B cell (primary cell): ENCODE results near the gene COL2A1. TPM values are rescaled to one million over a fixed set of nuclear protein-coding genes. Genes with fewer than 3 reads are reported as not detected.

ENCODE experiments used
- ATAC-seq: fragments of 200-7000 bp; cut with Tn5 transposase; one replicate; pipeline ENCODE4 v1.10.0; 2021; ENCODE audit warnings: low read depth, mild to moderate bottlenecking, moderate number of reproducible peaks, moderate library complexity
- CTCF ChIA-PET: fragments of 350-600 bp; sonication (Branson Sonifier 250); formaldehyde crosslinking; loops from one replicate; lab custom pipeline; 2021; ENCODE audit warnings: antibody characterized with exemption, inconsistent platforms; lab: Charles Lee
- POLR2A ChIA-PET: fragments of 350-600 bp; sonication (Branson Sonifier 250); formaldehyde crosslinking; loops from one replicate; lab custom pipeline; 2021; ENCODE audit warnings: antibody characterized with exemption; lab: Charles Lee
- DNase-seq: peaks from one replicate; pipeline ENCODE4 v3.0.0; 2013
- H2AFZ ChIP-seq: 2 replicates; pipeline ENCODE4 v1.6.1; 2012; ENCODE audit warnings: mild to moderate bottlenecking, low read depth, low read length; ENCODE audit not compliant: insufficient read depth, poor library complexity, severe bottlenecking
- H3K27ac ChIP-seq, 2 donors: 1 replicate in 1 of 2; 2 replicates in 1 of 2; pipeline ENCODE4 v1.5.1; 2012 to 2013; ENCODE audit warnings: low read length in 2 of 2, mild to moderate bottlenecking in 2 of 2, moderate library complexity in 1 of 2
- H3K27me3 ChIP-seq, 4 experiments: fragments of 200-600 bp in 1 of 4; sonication (generic) in 1 of 4; replicated peaks in 1 of 4; 1 replicate in 2 of 4; 2 replicates in 2 of 4; pipeline versions ENCODE4 v1.6.1 to v1.7.0; 2013 to 2016; ENCODE audit warnings: low read length in 3 of 4, mild to moderate bottlenecking in 2 of 4, mixed read lengths in 1 of 4, moderate library complexity in 1 of 4; ENCODE audit not compliant: insufficient read depth in 4 of 4, control insufficient read depth in 3 of 4; ENCODE audit errors: control extremely low read depth in 1 of 4
- H3K36me3 ChIP-seq, 2 experiments: replicated peaks in 1 of 2; 1 replicate in 1 of 2; 2 replicates in 1 of 2; pipeline versions ENCODE4 v1.6.1 to v1.7.1; 2013; ENCODE audit warnings: low read length in 1 of 2; ENCODE audit not compliant: insufficient read depth in 2 of 2, control insufficient read depth in 1 of 2; ENCODE audit errors: control extremely low read depth in 1 of 2, extremely low read depth in 1 of 2
- H3K4me1 ChIP-seq, 2 donors: fragments of 200-600 bp in 1 of 2; sonication (generic) in 1 of 2; 1 replicate in 1 of 2; 2 replicates in 1 of 2; pipeline versions ENCODE4 v1.5.1 to v1.6.1; 2013 to 2017; ENCODE audit warnings: low read length in 2 of 2; ENCODE audit not compliant: control insufficient read depth in 2 of 2, insufficient read depth in 2 of 2
- H3K4me2 ChIP-seq: replicated peaks from 2 replicates; pipeline ENCODE3; 2012; ENCODE audit warnings: mild to moderate bottlenecking, low read depth, low read length; ENCODE audit not compliant: poor library complexity, severe bottlenecking
- H3K4me3 ChIP-seq, 5 experiments: fragments of 200-600 bp in 1 of 5; sonication (generic) in 1 of 5; 1 replicate in 3 of 5; 2 replicates in 2 of 5; pipeline versions ENCODE4 v1.5.1 to v1.7.0; 2011 to 2016; ENCODE audit warnings: low read length in 4 of 5, mild to moderate bottlenecking in 4 of 5, low read depth in 2 of 5, control low read depth in 1 of 5, moderate library complexity in 1 of 5; ENCODE audit not compliant: insufficient read depth in 1 of 5; ENCODE audit errors: control extremely low read depth in 1 of 5, extremely low read depth in 1 of 5
- H3K79me2 ChIP-seq: fragments of 200-600 bp; sonication (generic); one replicate; pipeline ENCODE4 v1.6.0; 2016; ENCODE audit warnings: low read length; ENCODE audit not compliant: control insufficient read depth, insufficient read depth
- H3K9ac ChIP-seq: fragments of 200-600 bp; sonication (generic); 2 replicates; pipeline ENCODE4 v1.6.1; 2017; ENCODE audit warnings: mild to moderate bottlenecking, low read length, moderate library complexity
- H3K9me3 ChIP-seq, 3 donors: one replicate each; pipeline versions ENCODE4 v1.6.1 to v1.7.1; 2013; ENCODE audit warnings: low read length in 2 of 3; ENCODE audit not compliant: control insufficient read depth in 2 of 3, insufficient read depth in 1 of 3; ENCODE audit errors: control extremely low read depth in 1 of 3
- H4K20me1 ChIP-seq: 2 replicates; pipeline ENCODE4 v1.6.0; 2012; ENCODE audit warnings: mild to moderate bottlenecking, low read length; ENCODE audit not compliant: insufficient read depth, control insufficient read depth, poor library complexity, severe bottlenecking
- H3K27ac Mint-ChIP-seq: one replicate; pipeline ENCODE4 v1.8.0; 2021; ENCODE audit warnings: mixed read lengths
- H3K27me3 Mint-ChIP-seq: one replicate; pipeline ENCODE4 v1.8.0; 2021; ENCODE audit warnings: mixed read lengths
- H3K4me1 Mint-ChIP-seq: one replicate; pipeline ENCODE4 v1.8.0; 2021; ENCODE audit warnings: mixed read lengths
- H3K4me3 Mint-ChIP-seq: one replicate; pipeline ENCODE4 v1.8.0; 2021; ENCODE audit warnings: mixed read lengths
- H3K9me3 Mint-ChIP-seq: one replicate; pipeline ENCODE4 v1.8.0; 2022; ENCODE audit warnings: mixed read lengths; ENCODE audit not compliant: insufficient read depth
- EZH2 ChIP-seq: IDR thresholded peaks from 2 replicates; pipeline ENCODE4 v1.6.1; 2012; ENCODE audit warnings: borderline replicate concordance, low read depth, mild to moderate bottlenecking, moderate library complexity, low read length; ENCODE audit not compliant: insufficient read depth, poor library complexity, severe bottlenecking
- WGBS: methylation state at CpG from one replicate; pipeline ENCODE4 v1.1.5; 2013; ENCODE audit warnings: missing lambda C conversion rate; ENCODE audit not compliant: insufficient coverage; 5-methylcytosine and 5-hydroxymethylcytosine counted together
- intact Hi-C: fragments of 100-400 bp; cut with micrococcal nuclease; formaldehyde crosslinking; loops from one replicate; pipeline ENCODE4 v1.10.0; 2022
- polyA plus RNA-seq: library from polyadenylated mRNA; depleted of rRNA; stranded (reverse); fragments of >200 nt; gene quantifications from 2 replicates; pipeline ENCODE4 v1.2.3, GENCODE V29; 2012
- total RNA-seq, 2 donors: library from RNA; stranded (reverse); fragments of 120-200 nt in 1 of 2; gene quantifications; 1 replicate in 1 of 2; 2 replicates in 1 of 2; pipeline versions ENCODE4 v1.2.3 to v1.2.4, GENCODE V29; 2013 to 2022
- TF ChIP-seq, protein P1 (sequence below): fragments of 200-600 bp; IDR thresholded peaks from one replicate; pipeline ENCODE4 v1.8.0; 2022; ENCODE audit warnings: antibody characterized with exemption, mild to moderate bottlenecking

COL2A1 gene
- total and polyA plus RNA-seq, 2 donors (not counting 1 experiment from before 2014, with no cell fraction given) = not detected

DNA sequence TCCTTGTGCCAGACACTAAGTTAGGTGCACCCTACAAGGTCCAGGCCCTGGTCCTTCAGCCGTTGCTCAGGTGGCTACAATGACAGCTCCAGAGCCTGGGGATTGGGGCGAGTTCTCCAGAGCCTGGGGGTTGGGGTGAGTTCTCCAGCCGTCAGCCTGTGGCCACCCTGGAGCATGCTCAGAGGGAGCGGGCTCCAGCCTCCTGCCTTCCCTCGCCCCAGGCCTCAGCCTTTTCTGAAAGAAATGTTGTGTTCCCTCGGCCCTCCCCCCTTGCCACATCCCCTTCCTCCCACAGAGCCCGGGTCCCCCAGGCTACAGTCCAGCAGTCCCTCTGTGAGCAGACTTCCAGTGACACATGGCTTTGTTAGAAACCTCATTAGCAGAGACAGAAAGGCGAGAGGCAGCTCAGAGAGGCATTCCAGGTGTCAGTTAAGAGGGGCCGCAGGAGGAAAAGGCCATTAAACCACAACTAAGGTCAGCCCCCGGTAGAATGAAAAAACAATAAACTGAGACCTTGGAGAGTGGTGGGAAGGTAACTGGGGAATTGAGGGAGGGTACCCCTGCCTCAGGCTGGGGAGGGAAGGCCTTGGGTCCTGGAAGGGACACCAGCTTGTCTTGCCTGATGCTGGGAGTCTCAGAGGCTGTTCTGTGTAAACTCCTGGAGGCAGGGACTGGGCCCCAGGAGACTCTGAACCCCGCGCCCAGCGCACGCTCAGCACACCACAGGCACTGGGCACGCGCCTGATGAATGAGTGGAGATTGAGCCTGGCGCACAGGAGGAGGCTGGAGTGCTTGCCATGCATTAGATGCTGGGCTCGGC, 23.1 kb upstream of the COL2A1 start:
- Histone ChIP-seq H4K20me1 (no peaks in the 10 kb centered on the region), H3K4me3 (no peak overlapping the region), H3K27me3 (peaks cover 0 to 2% (median 0%) of the 10 kb centered on the region in 4 experiments), H3K36me3 (no peaks in the 10 kb centered on the region), H3K4me2 (no peak overlapping the region), H3K27ac (no peak overlapping the region), H2AFZ (no peak overlapping the region), H3K9ac (no peak overlapping the region), H3K79me2 (no peaks in the 10 kb centered on the region), H3K9me3 (no peaks in the 10 kb centered on the region), H3K4me1 (peaks cover 5 to 9% of the 10 kb centered on the region in 2 donors)
- ATAC-seq = no peak
- intact Hi-C loops = no loop called here
- peaks cover 10% of the 10 kb centered on the region for H3K4me1 Mint-ChIP-seq
- H3K27me3 Mint-ChIP-seq = peaks cover 4% of the 10 kb centered on the region
- no peak overlapping the region for H3K27ac Mint-ChIP-seq
- CTCF ChIA-PET = no interaction called here
- DNase-seq = no peak
- no peak for TF ChIP-seq EZH2
- TF ChIP-seq, protein P1, sequence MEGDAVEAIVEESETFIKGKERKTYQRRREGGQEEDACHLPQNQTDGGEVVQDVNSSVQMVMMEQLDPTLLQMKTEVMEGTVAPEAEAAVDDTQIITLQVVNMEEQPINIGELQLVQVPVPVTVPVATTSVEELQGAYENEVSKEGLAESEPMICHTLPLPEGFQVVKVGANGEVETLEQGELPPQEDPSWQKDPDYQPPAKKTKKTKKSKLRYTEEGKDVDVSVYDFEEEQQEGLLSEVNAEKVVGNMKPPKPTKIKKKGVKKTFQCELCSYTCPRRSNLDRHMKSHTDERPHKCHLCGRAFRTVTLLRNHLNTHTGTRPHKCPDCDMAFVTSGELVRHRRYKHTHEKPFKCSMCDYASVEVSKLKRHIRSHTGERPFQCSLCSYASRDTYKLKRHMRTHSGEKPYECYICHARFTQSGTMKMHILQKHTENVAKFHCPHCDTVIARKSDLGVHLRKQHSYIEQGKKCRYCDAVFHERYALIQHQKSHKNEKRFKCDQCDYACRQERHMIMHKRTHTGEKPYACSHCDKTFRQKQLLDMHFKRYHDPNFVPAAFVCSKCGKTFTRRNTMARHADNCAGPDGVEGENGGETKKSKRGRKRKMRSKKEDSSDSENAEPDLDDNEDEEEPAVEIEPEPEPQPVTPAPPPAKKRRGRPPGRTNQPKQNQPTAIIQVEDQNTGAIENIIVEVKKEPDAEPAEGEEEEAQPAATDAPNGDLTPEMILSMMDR = no peak
- POLR2A ChIA-PET = no interaction called here
- WGBS = 77% methylated on average over 15 of the region's 18 CpGs
- no peak overlapping the region for H3K4me3 Mint-ChIP-seq
- H3K9me3 Mint-ChIP-seq = no peaks in the 10 kb centered on the region
